Skin epidermis (tissue), 12 donors: ENCODE data around the gene PFKFB3.
"Not testable (repeated sequence)": the region's sequence is repeated elsewhere in the genome, so short reads cannot be mapped to it uniquely, and the experiment has no call there.

ENCODE experiments used
- H3K27ac ChIP-seq, 21 experiments: fragments of 200-600 bp; sonication (generic) in 11 of 21; one replicate each; pipeline ENCODE4 v1.5.0; 2020; ENCODE audit warnings: mild to moderate bottlenecking in 3 of 21, inconsistent platforms in 2 of 21, moderate library complexity in 2 of 21
- H3K4me3 ChIP-seq, 7 experiments: fragments of 200-600 bp; sonication (generic) in 2 of 7; one replicate each; pipeline ENCODE4 v1.5.0; 2020; ENCODE audit warnings: inconsistent platforms in 2 of 7, mild to moderate bottlenecking in 2 of 7, moderate library complexity in 1 of 7

The PFKFB3 gene

GRCh38 chr10:6199131-6199733, 3.5 kb upstream of the PFKFB3 start:
- H3K27ac ChIP-seq: no peak overlapping the region

GRCh38 chr10:6200440-6200733, 2.3 kb upstream of the PFKFB3 start:
- Histone ChIP-seq H3K27ac (peak overlapping the region in 7 of 21 experiments; percentile 3 to 91 (median 63)), H3K4me3 (peak overlapping the region in 2 of 7 experiments; percentile 65 to 81)

More at GRCh38 chr10:6199131-6199733, 3.5 kb upstream of the PFKFB3 start:
- H3K4me3 ChIP-seq: no peak overlapping the region

- Histone ChIP-seq H3K27ac (peak overlapping the region in 20 of 21 experiments; percentile 31 to 91 (median 65)), H3K4me3 (peak overlapping the region; percentile 65 to 92 (median 80))
Measured at GRCh38 chr10:6200734-6201515, 1.8 kb upstream of the PFKFB3 start.

DNA sequence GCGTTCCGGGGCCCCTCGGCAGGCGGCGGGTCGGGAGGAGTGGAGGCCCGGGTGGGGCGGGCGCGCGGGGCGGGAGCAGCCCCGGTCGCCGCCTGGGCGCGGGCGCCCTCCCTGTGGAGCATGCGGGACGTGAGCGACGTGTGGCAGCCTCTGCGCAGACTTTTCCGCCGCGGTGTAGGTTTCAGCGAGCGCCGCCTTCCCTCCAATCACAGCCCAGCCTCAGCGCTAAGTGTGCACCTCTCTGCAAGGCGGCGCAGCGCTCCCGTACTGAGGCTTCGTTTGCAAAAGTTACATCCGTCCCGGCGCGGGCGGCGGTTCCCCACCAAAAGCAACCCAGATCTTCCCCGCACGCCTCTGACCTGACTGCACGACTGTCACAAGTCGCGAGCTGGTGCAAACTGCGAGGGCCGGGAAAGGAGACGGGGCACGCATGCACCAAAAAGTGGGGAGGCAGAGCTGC, 1.2 kb upstream of the PFKFB3 start:
- H3K4me3 ChIP-seq: peak overlapping the region; percentile 65 to 92 (median 80)
- H3K27ac ChIP-seq: peak overlapping the region in 20 of 21 experiments; percentile 31 to 91 (median 68)

DNA sequence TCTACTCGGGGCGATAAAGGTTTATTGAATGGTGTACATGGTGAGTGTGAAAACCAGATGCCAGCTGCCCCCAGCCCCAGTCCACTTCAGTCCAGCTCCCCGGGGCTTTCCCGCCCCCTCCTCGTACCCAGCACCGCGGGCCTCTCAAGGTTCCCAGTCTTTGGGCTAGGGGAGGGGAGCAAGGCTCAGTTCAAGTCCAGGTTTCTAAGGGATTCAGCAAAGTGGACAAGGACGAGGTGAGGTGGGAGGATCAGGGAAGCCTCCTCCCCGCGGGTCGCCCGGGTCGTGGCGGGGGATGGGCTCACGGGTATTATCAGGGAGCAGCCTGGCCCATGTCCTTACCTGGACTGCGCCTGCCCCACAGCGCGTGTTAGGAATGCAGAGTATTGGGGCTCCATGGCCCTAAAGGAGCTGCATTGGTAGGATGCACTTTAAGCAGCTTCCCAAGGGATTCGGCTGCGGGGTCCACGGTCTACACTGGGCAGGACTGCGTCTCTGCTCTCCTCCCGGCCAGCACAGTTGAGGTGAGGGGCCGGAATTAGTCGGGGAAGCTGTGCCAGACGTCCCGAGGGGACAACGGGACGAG, 541 bp upstream of the PFKFB3 start:
- peak overlapping the region; percentile 65 to 92 (median 80) for H3K4me3 ChIP-seq
- peak overlapping the region; percentile 10 to 94 (median 70) for H3K27ac ChIP-seq

DNA sequence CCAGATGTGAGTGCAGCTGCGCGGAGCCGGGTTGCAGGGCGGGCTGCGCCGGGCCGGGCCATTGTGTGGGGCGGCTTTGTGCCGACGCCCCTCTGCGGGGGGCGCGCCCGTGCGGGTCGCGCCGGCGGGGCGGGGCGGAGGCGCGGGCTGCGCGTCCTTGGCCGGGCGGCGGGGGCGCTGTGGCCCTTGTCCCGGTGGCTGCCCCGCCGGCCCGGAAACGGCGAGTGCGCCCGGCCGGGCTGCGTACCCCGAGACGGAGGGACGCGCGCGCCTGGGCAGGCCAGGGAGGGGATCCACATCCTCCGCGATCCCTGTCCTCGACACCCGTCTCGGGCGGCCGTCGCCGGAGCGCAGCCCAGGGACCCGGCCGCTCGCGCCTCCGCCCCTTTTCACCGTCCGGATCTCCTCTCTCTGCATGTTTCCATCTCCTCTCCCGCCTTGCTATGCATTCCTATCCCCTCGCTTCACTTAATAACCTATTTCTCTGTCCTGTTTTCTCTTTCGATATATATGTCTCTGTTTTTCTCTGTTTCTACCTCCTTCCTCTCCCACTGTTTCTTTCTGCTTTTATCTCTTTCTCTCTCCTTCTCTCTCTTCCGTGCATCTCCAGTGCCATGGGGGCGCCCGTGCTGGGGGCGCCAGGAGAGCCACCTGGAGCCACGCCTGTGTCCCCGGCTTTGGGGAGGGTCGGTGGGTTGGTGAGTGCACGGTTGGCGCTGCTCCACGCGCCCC, 765 bp downstream of the PFKFB3 start:
- Histone ChIP-seq H3K27ac (peak overlapping the region; percentile 52 to 94 (median 84)), H3K4me3 (peak overlapping the region; percentile 65 to 92 (median 80))

GRCh38 chr10:6204063-6204340, 1.3 kb downstream of the PFKFB3 start:
- Histone ChIP-seq H3K27ac (peak overlapping the region; percentile 30 to 94 (median 83)), H3K4me3 (peak overlapping the region; percentile 65 to 92 (median 80))

DNA sequence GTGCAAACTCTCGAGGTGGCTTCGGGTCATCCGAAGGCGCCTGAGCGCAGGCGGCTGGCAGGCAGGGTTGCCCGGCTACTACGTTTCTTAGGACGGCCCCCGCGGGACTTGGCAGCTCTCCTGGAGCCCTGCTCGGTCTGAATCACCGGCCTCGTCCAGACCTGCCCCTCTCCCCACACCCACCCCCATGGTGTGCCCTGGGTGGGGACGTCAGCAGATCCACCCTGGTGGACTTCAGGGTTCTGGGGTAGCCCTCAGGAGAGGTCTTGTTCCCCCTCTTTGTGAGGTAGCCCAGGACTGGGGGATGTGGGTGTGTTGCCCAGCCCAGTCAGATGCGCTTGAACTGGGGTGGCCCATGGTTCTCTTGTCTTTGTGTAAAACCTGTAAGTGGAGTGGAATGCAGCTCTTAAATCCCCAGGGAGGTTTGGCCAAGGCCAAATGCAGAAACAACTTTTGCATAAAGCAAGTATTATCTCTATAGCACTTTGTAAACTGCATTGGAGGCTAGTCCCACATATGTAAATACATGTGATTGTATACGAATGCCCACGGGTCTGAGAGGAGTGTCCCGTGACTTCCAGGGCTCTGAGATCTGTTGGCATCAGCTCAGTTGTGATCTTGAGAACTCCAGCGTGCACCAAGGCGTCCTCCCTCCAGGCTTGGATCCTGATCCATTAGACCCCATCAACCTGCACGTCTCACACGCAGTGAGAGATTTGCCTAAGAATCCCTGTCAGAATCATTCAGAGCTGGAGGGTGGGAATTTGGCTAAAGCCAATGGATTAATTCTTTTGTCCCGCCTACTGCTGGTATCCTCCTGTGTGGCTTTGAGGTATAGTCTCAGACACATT, 1.8 kb downstream of the PFKFB3 start:
- Histone ChIP-seq H3K27ac (peak overlapping the region; percentile 30 to 94 (median 83)), H3K4me3 (peak overlapping the region; percentile 65 to 92 (median 80))

GRCh38 chr10:6206486-6206885, 3.8 kb downstream of the PFKFB3 start:
- not testable (repeated sequence) for H3K4me3 ChIP-seq, H3K27ac ChIP-seq

GRCh38 chr10:6207658-6208057, 4.9 kb downstream of the PFKFB3 start:
- H3K27ac ChIP-seq: no peak overlapping the region
- no peak overlapping the region for H3K4me3 ChIP-seq

DNA sequence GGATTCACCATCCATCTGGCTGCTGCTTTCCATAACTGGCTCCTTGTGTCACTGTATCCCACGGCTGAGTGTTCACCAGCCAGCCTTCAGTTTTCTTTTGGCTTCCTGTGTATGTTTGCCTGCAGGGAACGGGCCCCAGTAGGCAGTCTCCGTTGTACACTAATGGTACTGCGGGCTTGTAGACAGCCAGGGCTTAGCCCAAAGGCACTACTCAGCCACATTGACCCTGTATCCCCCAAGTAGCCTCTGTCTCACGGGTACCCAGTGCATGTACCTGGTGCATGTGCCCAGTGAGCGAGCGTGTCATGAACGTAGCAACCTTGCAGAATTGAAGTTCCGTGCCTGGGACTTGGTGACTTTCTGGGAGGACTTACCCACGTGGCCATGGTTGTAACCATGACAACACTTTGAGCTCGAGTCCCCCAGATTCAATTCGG, 6.1 kb downstream of the PFKFB3 start:
- no peak overlapping the region for H3K4me3 ChIP-seq
- no peak overlapping the region for H3K27ac ChIP-seq

- Histone ChIP-seq H3K4me3 (no peak overlapping the region), H3K27ac (peak overlapping the region in 5 of 21 experiments; percentile 4 to 55 (median 47))
Measured at GRCh38 chr10:6211341-6211670, 8.6 kb downstream of the PFKFB3 start.

DNA sequence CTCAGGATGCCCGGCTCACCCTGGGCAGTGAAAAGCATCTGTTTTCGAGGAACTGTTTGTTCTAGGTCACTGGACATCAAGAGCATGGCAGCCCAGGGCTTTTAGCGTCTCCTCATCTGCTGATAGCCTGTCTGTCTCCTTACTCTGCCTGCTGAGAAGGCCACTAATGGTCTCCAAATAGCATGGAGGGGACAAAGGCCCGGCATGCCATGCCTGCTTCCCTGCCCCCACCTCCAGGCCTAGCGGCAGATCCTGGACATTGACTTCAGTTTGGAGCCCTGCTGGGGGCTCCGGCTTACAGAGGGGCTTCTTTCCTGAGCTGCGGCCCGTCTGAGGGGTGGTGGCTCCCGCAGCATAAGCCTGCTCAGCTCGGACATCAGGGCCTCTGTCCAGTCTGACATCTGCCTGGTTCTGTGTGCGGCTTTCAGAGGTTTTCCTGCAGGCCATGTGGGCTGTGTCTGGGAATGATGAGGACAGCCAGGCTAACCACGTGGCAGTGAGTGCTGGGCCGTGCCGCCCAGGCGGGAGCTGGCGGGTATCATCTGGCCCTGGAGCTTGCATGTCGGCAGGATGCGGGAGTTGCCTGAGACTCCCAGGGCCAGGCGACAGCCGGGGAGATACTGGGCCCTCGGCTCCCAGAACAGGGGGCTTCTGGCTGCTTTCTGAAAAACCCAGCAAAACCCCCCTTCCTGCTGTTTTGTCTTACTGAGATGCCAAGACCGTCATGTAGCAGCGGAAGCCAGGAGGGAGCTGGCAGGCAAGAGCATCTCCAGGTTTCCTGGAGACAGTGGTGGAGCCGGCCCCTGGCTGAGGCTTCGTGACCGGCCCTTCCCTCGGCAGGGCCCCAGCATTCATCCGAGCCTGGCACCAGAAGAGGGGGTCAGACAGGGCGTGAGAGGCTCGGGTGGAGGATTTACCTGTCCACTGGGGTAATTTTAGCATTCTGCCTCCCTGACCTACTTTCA, 9.2 kb downstream of the PFKFB3 start:
- H3K27ac ChIP-seq: peak overlapping the region in 5 of 21 experiments; percentile 4 to 49 (median 34)
- no peak overlapping the region for H3K4me3 ChIP-seq

- H3K4me3 ChIP-seq: no peak overlapping the region
- H3K27ac ChIP-seq: peak overlapping the region in 1 of 21 experiments; percentile 12
Measured at GRCh38 chr10:6212806-6213205, 10.1 kb downstream of the PFKFB3 start.

- H3K27ac ChIP-seq: peak overlapping the region in 1 of 21 experiments; percentile 12
- no peak overlapping the region for H3K4me3 ChIP-seq
Measured at GRCh38 chr10:6213257-6213905, 10.6 kb downstream of the PFKFB3 start.

DNA sequence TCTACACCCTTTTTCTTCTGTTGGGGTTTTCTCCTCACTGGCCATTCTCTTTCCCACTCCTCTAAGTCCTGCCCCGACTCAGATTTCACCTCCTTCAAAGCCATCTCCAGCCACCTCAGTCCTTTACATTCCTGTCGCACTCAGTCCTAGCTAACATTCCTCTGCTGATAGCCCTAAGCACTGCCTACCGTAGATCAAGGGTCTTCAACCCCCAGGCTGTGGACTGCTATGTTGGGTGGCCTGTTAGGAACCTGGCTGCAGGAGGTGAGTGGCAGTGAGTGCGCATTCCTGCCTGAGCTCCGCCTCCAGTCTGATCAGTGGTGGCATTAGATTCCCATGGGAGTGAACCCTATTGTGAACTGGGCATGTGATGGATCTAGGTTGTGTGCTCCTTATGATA, 11.2 kb downstream of the PFKFB3 start:
- Histone ChIP-seq H3K27ac (no peak overlapping the region), H3K4me3 (no peak overlapping the region)

GRCh38 chr10:6214612-6215011, 11.9 kb downstream of the PFKFB3 start:
- no peak overlapping the region for H3K27ac ChIP-seq

GRCh38 chr10:6215241-6215640, 12.5 kb downstream of the PFKFB3 start:
- no peak overlapping the region for H3K4me3 ChIP-seq
- no peak overlapping the region for H3K27ac ChIP-seq

More at GRCh38 chr10:6214612-6215011, 11.9 kb downstream of the PFKFB3 start:
- no peak overlapping the region for H3K4me3 ChIP-seq
